ENCODE data around the gene WDR35.

- TF ChIP-seq EZH2 (IDR thresholded peaks at IDR 0.05; ENCODE audit: borderline replicate concordance, low read depth, low read length, poor library complexity, severe bottlenecking), result no peak
- TF ChIP-seq CTCF (conservative IDR thresholded peaks at IDR 0.05; ENCODE audit: low read depth, low read length), result no peak
Observed at GRCh38 chr2:20018601-20019152, 28.8 kb upstream of the WDR35 start.

All from A673 (cell line).